ENCODE data around the gene PTPRE.

PTPRE gene

DNA sequence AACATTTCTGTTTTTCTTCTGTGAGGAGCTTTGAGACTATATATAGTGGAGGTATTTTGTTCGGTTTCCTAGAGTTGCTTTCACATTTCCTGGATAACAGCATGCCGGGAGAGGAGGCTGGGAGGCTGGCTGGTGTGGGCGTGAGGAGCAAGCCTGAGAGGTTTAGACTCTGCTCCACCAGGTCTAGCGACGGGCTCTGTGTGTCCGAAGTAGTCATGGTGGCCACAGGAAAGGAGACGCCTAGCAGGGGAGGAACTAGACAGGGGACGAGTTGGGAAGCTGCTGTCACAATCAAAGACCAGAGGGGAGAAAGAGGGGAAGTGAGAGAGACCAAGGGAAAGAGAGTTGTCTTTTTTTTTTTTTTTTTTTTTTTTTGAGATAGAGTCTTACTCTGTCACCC lies 19.6 kb downstream of the PTPRE start:
- DNase-seq (ENCODE audit: low spot score), result peak; percentile 54

DNA sequence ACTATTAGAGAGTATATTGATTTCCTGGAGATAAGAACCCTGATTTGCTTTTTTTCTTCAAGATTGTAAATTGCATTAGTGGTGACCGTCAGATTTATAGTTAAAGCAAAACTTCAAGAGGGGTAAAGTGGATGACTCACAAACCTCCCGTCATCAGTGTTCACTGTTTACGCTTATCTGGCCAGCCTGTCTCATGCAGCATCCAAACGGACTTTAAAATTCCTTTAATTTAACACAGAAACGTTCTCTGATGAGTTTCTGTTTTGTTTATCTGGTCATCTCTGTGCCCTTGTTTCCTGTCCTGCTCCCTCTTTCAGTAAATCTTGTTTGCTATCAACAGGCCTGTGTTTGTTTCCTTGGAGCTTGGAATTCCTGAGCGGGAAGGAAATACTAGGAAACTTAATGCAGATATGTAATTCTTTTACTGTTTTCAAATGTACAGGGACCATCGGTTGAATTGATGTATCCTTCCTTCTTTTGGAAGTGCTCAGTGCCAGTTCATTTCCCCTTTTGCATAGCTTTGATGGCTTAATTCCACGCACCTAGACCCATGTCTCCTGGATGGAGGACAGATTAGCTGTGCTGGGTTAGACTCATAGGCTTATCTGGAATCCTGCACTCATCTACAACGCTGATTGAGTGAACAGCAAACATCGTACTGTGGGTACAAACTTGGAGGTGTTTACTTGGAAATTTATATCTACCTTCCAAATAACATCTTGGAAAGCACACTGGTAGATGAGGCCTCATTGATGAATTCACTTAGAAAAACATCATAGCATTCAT lies 21.3 kb downstream of the PTPRE start:
- DNase-seq (ENCODE audit: low spot score), result no peak

DNA sequence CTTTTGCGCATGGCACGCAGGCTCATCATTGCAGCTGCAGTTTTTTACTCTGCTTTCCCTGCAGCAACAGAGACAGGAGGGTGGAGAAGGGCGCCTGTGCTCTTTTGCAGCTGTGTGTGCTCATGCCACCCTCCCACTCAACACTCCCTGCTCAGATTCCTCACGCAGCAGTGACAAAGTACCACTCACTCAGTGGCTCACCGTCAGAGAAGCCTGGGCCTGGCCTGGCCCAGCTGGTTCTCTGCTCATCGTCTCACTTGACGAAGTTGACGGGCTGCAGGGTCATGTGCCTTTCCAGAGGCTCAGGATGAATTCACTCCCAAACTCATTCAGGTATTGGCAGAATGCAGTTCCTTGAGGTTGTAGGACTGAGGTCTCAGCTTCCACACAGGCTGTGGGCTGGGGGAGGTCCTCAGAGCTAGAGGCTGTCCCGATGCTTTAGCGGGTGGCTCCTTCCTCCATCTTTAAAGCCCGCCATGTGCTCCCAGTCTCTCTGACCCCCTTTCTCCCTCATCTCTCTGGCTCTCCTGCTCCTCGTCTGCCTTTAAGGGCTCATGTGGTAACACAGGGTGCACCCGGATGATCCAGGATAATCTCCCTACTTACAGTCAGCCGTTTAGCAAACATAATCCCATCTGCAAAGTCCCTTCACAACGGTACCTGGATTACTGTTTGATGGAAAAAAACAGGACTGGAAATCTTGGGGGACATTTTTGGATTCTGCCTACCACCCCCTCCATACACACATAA lies 25.8 kb downstream of the PTPRE start:
- DNase-seq (ENCODE audit: low spot score), result no peak

DNA sequence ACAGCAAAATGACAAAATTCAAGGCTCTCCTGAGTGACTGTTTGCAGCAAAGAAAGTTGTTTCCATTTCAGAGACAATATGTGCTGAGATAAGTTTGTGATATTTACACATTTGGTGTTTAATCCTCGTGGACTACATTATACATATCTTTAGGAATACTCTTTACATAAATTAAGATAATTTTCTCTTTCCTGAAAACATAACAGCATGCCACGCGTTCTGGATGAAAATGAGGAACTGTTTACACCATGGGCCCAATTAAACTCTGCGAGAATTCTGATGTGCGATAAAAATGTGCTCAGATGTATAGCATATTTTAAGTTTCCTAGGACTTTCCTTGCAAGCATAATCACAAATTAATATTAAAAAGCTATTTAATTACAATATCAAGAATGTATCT lies 26.4 kb downstream of the PTPRE start:
- no peak for DNase-seq (ENCODE audit: low spot score)

DNA sequence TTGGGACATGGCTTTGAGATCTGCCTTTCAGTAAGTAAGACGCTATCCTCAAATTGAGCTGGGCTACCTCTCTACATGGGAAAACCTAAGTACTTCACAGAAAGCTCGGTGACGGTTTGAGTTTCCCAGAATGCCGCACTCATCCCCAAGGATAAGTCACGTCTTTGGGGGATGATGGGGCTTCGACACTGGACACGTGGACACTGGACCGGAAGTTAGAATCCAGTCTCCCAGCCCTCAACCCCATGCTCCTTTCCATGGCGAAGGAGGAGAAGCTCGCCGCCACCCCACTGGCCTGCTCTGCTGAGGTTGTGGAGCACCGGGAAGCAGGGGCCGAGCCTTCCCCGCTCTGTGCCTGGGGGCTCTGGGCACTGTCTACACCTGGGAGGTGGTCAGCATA lies 27.5 kb downstream of the PTPRE start:
- no peak for DNase-seq (ENCODE audit: low spot score)

DNA sequence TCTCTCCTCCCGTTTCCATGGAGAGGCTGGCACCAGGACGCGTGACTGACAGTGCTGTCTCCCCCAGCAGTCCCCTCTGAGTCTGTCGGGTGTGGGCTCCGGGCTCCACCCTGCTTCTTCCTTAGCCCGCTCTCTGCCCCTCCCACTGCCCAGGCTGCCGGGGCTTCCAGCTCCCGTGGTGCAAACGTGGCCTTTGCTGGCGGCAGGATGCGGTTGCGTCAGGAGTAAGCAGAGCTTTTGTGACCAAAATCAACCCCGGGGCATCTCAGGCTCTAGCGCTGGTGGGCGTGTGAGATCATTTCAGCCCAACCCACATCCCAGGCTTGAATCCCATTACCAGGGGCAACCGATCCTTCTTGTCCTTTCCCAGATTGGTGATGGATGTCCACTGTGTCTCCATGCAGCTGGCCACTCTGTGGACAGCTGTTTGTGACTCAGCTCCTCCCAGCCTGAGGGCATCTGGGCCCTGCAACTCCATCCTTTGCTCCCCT lies 28.2 kb downstream of the PTPRE start:
- peak; percentile 51 for DNase-seq (ENCODE audit: low spot score)

DNA sequence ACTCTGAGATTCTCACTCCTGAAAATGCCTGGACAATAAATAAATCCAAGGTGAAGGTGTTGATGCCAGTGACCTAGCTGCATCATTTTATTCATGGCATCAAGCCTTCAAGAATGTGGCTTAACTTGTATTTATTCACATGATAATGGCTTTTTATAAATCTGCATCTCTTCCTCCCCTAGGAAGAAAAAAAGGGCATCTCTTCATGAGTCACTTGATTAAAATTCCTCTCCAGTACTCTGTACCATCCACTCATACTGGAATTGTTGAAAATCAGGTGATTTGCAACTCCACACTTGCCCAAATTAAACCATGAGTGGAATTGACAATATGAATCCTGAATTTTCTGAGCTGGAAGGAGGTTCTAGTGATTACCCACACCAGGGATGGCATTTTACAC lies 30.2 kb downstream of the PTPRE start:
- DNase-seq (ENCODE audit: low spot score), result no peak

DNA sequence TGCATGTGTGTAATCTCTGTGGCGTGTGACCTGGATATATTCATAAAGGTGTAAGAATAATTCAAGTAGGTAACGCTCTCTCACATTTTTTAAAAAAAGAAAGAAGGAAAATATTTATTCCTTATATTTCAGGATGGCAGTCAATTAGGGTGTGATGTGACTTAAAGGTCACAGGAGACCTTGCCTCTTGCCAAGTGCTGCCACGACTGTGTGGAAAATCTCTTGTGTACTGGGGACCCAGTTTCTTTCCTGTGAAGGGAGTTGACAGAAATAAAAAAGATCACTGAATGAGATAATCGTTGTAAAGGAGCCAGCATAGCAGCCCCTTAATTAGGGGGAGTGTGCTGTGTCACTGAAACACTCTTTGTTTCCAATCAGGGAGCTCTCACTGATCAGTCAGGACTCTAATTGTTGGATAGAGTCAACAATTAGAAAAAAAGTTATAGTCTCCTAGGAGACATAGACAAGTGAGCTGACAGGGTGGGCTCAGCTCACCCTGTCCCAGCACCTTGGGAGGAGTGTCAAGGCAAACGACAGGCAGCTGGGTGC lies 31.1 kb downstream of the PTPRE start:
- DNase-seq (ENCODE audit: low spot score), result peak; percentile 79

DNA sequence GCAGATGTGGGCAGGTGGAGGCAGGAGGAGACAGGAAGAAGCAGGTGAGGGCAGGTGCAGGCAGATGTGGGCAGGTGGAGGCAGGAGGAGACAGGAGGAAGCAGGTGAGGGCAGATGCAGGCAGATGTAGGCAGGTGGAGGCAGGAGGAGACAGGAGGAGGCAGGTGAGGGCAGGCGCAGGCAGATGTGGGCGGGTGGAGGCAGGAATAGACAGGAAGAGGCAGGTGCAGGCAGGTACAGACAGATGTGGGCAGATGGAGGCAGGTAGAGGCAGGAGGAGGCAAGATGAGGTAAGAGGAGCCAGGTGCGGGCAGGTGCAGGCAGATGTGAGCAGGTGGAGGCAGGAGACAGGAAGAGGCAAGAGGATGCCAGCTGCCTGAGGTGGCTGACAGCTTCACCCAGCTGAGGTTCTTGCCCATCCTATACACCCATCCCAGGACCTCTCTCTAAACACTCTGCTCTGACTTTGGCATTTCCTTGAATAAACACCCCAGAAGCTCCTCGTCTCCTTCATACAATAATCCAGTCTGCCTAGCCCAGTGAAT lies 33.0 kb downstream of the PTPRE start:
- no peak for DNase-seq (ENCODE audit: low spot score)

DNA sequence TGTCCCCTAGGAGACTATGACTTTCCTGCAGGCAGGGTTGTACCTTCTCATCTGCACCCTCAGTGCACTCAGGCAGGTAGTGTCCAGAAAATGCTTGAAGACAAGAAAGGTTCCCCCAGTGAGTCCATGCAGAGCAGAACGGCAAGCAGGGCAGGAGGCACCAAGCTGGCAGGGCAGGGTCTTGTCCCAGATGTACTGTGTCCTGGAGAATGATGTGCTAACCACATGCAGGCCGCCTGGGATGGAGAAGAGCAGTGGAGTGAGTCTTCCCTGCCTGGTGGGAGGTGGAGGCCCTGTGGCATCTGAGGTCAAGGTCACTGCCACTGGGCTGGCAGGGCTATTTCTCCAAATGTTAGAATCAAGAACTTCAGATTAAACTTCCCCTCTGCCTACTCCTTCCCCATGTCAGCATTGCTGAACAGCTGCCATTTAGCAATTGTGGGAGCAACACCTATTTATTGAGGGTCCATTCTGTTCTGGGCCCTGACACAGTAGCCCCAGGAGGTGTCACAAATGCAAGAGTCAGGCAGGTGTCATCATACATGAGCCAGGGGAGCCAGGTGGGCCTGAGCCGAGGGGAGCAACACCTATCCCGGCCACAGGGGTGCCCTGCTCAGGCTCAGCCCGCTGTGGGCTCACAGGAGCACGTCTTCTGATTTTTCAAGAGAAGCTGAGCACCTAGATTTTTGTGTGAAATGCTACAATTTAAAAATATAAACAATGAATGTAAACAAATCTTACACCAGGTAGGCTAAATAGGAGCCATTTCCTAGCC lies 34.1 kb downstream of the PTPRE start:
- no peak for DNase-seq (ENCODE audit: low spot score)

DNA sequence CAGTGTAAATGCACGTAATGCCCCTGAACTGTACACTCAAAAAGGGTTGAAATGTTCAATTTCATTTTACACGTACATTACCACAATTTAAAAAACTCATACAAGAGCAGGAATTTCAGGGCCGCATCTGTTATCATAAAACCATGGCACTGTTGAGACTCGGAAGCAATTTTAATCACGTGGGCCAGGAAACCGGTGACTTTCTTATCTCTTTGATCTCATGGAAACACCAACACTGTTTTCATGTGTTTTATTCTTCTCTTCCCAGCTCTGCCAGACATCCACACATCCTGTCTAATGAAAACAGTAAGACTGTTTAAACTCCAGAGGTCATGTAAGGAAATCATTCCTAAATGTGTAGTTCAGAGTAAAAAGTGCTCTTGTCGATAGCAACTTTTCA lies 35.9 kb downstream of the PTPRE start:
- no peak for DNase-seq (ENCODE audit: low spot score)

DNA sequence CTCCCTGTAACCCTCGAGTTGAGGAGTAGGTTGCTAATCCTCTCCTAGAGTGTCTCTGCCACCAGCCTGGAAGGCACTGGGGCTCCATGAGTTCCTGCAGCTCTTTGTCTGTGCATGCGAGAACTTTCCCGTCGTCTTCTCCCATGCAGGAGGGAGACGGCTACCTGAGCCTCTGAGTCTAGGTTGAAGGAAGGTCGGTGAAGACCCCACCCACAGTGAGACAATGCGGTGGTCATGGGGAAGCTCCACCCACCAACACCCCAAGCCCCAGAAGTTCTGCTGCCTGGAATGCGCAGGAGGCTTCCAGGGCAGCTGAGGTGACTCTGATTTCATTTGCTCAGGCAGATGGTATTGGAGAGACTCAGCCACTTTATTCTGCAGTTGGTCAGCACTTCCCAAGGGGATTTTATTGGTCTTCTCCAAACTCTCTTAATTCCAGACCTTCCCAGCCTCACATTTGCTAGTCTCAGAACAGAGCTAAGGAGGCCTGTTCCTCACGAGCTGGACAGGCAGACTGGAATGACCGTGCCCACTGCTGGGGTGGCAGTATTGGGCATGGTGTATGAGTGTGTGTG lies 36.5 kb downstream of the PTPRE start:
- DNase-seq (ENCODE audit: low spot score), result no peak

DNA sequence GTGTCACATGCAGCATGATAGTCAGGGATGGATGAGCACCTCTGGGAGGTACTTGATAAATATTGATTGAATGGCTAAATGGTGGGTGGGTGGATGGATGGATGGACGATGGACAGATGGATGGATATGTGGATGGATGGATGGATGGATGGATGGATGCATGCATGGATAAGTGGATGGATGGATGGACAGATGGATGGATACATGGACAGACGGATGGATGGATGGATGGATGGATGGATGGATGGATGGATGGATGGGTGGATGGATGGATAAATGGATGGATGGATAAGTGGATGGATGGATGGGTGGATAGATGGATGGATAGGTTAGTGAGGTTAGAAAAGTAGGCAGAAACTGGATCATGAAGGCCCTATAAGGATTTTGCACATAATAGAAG lies 37.4 kb downstream of the PTPRE start:
- no peak for DNase-seq (ENCODE audit: low spot score)

DNA sequence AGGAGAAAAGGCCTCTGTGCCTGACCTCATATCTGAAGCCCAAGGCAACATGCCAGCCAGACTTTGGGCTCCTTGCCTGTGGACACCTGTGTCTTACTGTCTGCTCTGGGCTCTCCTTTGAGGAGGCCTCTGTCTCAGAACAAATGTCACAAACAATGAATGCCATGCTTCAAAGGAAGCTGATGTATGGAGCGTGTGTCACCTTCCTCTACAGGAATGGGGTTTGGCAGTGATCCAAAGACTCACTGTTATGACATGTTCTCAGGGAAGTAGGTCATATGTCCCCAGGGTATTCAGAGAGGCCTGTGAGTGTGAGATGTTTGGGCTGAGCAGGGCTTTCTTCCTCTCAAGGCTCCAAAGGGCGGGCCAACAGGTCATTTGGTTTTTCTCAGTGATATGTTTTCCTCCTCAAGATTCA lies 38.4 kb downstream of the PTPRE start:
- DNase-seq (ENCODE audit: low spot score), result no peak

DNA sequence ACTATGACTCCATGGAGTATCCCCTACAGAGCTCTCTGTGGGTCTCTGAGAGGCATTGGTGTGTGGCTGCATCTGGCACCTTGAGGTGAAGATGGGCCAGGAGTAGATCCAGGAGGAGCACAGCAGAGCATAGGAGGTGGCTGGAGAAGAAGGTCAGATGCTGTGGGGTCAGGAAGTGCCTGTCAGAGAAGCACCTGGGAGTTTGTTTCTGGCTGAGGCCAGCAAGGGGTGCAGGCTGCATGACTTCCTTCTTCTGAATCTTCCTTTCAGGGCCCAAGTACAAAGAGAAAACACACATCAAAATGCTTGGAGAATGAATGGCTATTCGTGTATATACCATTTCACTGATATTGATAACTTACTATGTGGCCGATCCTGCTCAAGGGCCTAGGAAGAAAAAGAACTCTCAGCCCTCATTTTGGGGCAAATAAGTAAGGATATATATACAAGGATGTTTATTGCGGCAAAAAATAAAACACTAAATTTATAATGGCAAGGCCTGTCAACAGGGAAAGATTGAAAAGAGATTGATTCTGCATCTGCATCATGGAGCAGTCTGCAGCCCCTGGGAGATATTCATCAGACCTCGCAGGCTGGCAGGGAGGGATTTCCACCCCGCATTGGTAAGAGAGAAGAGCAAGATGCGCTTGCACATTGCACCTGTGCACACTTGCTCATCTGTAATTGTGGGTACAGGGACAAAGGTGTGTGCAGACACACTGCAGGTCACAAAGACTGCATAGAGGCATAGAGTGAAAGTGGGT lies 39.2 kb downstream of the PTPRE start:
- no peak for DNase-seq (ENCODE audit: low spot score)

DNA sequence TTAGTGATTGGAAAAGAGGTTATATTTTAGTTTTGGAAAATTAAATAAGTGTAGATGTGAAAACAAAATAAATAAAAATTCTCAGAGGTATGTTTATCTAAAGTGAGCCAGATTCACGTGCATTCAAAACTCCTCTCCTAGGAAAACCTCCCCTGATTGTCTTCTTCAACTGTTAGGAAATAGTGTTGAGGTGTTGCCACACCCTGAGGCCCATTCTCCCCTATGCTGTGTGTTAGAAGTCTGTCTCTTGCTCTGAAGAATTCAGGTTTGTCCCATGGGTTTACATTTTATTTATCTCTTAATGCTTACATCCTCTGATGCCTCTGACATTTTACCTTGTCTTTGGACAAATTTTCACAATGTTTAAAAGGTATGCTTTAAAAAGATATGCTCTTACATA lies 40.3 kb downstream of the PTPRE start:
- DNase-seq (ENCODE audit: low spot score), result no peak

DNA sequence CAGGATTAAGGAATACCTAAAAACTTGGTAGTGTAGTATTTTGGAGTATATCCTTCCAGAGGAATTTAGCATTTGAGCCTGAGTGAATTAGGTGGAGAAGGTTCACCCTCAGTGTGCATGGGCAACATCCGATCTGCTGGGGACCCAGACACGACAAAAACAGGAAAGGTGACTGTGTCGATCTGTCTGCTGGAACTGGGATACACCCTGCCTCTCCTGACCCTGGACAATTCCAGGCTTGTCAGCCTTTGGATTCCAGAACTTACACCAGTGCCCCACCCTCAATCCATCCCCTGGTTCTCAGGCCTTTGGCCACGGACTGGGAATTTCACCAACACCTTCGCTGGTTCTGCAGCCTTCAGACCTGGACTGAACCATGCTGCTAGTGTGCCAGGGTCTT lies 41.9 kb downstream of the PTPRE start:
- no peak for DNase-seq (ENCODE audit: low spot score)

DNA sequence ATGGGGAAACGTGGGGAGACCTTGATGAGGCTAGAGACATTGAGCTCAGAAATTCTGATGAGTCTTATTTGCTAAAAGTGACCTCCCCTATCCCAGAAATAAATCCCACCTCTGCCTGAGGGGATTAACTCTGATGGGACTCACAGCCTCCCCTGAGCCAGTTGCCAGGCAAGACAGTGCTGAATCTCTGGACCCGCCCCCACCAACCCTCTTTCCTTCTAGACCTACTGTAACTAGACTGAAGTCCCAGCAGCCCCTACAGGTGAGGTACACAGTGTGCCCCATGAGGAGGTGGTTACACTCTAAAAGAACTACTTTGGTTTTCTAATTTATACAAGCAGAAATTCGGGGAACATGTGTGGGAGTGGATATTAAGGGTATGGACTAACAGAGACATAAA lies 42.9 kb downstream of the PTPRE start:
- no peak for DNase-seq (ENCODE audit: low spot score)

DNA sequence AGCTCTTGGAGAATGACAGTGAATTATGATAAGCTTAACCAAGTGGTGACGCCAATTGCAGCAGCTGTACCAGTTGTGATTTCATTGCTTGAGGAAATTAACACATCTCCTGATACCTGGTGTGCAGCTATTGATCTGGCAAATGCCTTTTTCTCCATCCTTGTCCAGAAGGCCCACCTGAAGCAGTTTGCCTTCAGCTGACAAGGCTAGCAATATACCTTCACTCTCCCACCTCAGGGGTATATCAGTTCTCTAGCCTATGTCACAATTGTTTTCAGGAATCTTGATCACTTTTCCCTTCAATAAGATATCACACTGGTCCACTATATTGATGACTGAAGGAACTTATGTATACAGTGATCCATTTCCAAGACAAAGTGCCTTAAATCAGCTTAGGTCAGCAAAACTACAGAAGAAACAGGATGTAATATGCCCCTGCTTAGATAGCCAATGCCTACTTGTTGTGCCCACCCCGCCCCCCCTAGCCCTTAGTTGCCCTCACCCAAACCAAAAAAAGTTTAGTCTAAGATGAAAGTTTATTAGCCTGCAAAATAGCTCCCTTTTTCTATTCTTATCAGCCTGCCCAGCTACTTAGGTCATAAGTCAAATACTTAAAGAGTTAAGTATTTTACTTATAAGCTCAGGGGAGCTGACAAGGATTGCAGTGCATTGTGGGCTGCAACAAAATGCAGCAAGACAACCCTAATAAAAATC lies 45.1 kb downstream of the PTPRE start:
- DNase-seq (ENCODE audit: low spot score), result no peak

DNA sequence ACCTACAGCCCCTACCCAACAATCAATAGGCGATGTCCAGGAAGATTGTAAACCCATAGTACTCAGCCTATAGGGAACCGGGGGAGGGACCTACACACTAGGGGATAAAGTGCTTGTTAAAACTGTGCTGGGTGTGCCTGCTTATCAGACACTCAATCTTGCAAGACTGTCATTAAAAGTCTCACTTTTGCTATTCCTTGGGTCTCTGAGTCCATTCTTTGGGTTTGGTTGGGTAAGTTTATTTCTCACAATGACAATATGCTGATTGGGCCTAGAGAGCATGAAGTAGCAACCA lies 45.6 kb downstream of the PTPRE start:
- DNase-seq (ENCODE audit: low spot score), result no peak

DNA sequence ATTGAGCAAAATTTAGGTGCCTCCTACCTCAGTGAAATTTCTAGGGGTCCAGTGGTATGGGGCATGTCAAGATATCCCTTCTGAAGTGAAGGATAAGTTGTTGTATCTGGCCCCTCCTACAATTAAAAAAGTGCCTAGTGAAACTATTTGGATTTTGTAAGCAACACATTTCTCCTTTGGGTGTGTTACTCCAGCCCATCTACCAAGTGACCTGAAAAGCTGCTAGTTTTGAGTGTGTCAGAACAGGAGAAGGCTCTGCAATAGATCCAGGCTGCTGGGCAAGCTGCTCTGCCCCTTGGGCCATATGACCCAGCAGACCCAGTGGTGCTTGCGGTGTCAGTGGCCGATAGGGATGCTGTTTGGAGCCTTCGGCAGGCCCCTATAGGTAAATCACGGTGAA lies 46.0 kb downstream of the PTPRE start:
- no peak for DNase-seq (ENCODE audit: low spot score)
